Stimulated activated CD4-positive, alpha-beta T cell treated with anti-CD3 and anti-CD28 coated beads, Interleukin-12 subunit alpha, Interleukin-12 subunit beta, amount 100 ng/mL, for 24 hours (primary cell): ENCODE measurements around the gene HSBP1.

Experiments
- DNase-seq, 2 experiments: peaks; one replicate each; pipeline ENCODE4 v3.0.0-alpha.2; 2020; ENCODE audit warnings: low read depth in 2 of 2

The HSBP1 gene

GRCh38 chr16:83839561-83839960, 31.8 kb downstream of the HSBP1 start:
- no peak for DNase-seq

- DNase-seq: no peak
Measured at GRCh38 chr16:83840060-83840617, 32.4 kb downstream of the HSBP1 start.

GRCh38 chr16:83842291-83842690, 34.5 kb downstream of the HSBP1 start:
- DNase-seq: no peak

GRCh38 chr16:83842756-83843507, 35.2 kb downstream of the HSBP1 start:
- no peak for DNase-seq

GRCh38 chr16:83843657-83844056, 35.9 kb downstream of the HSBP1 start:
- DNase-seq: no peak

- no peak for DNase-seq
Measured at GRCh38 chr16:83845263-83845662, 37.5 kb downstream of the HSBP1 start.

GRCh38 chr16:83847371-83848225, 39.8 kb downstream of the HSBP1 start:
- DNase-seq: no peak

- DNase-seq: no peak
Measured at GRCh38 chr16:83849421-83849820, 41.6 kb downstream of the HSBP1 start.

GRCh38 chr16:83850947-83851346, 43.2 kb downstream of the HSBP1 start:
- DNase-seq: no peak

- DNase-seq: no peak
Measured at GRCh38 chr16:83851473-83851872, 43.7 kb downstream of the HSBP1 start.

GRCh38 chr16:83852774-83853173, 45.0 kb downstream of the HSBP1 start:
- DNase-seq: no peak

- no peak for DNase-seq
Measured at GRCh38 chr16:83853834-83854233, 46.1 kb downstream of the HSBP1 start.

GRCh38 chr16:83854420-83854819, 46.6 kb downstream of the HSBP1 start:
- DNase-seq: no peak

GRCh38 chr16:83856792-83857191, 49.0 kb downstream of the HSBP1 start:
- DNase-seq: no peak

- DNase-seq: no peak
Measured at GRCh38 chr16:83859265-83859664, 51.5 kb downstream of the HSBP1 start.

- DNase-seq: no peak
Measured at GRCh38 chr16:83862661-83863060, 54.9 kb downstream of the HSBP1 start.

- no peak for DNase-seq
Measured at GRCh38 chr16:83863682-83864081, 55.9 kb downstream of the HSBP1 start.
